Skin of body (tissue), 2 donors: ENCODE results near the gene PRR20G. TPM values are rescaled to one million over a fixed set of nuclear protein-coding genes. Genes with fewer than 3 reads are reported as not detected.
A peak's percentile ranks its signal among the peaks of the same experiment; 100 is the strongest.
"Not testable (repeated sequence)": the region's sequence is repeated elsewhere in the genome, so short reads cannot be mapped to it uniquely, and the experiment has no call there.

Source experiments
- DNase-seq: peaks from one replicate; lab custom pipeline; 2025; lab: John Stamatoyannopoulos, UW
- total RNA-seq: library from RNA; depleted of rRNA; stranded (reverse); fragments of >200 nt; gene quantifications from one replicate; pipeline ENCODE4 v1.2.3, GENCODE V29; 2014

The PRR20G gene
- total RNA-seq, 1 donor from 2014 or later = not detected

DNA sequence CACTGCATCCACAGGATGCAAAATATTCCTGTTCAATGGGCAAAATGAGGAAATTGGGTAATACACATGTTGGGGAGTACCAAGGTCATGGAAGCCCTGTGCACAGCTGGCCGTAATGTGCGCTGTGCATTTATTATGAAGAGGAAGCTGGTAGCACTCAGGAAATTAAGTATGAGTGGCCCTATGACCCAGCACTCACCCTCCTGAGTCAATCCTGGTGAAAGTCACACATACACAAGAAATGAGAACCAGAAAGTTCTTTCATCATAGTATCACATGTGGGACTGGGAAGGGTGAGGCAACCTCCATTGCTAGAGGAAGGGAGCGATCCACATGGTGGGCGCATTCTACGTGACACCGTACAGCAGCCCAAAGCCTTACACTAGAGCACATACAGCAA lies 11.4 kb upstream of the PRR20G start:
- DNase-seq = no peak

DNA sequence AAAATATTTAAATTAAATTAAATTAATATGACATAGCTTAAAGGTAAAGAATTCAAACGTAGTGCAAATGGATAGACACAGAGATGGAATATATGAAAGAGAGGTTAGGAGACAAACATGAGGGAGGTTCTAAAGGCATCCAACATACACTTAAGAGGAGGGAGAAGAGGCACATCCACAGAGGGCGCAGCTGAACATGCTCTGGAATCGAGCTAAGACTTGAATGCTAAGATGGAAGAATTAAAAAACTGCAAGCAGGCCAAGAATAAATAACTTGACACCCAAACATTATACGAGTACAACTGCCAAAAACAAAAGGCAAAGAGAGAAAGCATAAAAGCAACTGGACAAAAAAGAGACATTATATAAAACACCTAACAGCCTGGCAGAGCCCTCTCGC lies 9.1 kb upstream of the PRR20G start:
- no peak for DNase-seq

DNA sequence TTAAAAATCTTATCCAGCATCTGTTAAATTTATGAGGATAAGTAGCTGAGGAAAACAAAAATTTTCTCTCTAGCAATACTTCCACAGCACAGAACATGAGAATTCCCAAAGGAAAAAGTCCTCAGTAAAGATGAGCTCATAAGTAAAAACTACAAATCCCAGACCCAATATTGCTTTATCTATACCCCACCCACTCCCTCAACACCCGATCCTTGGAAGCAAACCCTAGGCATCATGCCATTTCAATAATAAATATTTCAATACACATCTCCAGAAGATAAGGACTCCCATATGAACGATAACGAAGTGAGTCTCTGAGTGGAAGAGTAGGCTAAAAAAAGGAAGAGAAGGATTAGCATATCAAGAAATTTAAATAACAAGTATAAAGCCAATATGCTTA lies 8.3 kb upstream of the PRR20G start:
- peak; percentile 48 for DNase-seq

DNA sequence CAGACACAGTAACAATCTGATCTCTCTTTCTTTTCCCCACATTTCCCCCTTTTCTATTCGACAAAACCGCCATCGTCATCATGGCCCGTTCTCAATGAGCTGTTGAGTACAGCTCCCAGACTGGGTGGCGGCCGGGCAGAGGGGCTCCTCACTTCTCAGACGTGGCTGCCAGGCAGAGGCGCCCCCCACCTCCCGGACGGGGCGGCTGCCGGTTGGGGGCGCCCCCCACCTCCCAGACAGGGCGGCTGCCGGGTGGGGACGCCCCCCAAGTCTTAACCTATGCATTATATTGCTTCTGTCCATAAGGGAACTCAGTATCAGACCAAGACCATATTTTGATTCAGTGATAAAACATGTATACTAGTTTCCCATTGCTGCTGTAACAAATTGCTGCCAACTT lies 5.8 kb upstream of the PRR20G start:
- DNase-seq = not testable (repeated sequence)

DNA sequence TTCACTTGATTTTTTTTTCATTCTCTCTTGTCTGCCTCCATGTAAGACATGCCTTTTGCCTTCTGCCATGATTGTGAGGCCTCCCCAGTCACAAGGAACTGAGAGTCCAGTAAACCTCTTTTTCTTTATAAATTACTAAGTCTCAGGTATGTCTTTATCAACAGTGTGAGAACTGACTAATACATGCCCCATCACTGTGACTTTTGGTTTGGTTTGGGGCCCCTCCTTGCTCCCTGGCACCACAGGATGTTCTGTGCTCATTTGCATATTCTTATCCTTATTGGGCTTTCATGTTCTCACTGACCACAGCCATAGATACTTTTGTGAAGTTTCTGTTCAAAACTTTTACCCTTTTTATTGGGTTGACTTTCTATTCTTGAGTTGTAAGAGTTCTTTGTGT lies 3.8 kb upstream of the PRR20G start:
- DNase-seq = no peak

GRCh38 chr3:127291114-127291513 lies 3.3 kb upstream of the PRR20G start:
- DNase-seq = no peak

- no peak for DNase-seq
These were observed 2.1 kb upstream of the PRR20G start for GRCh38 chr3:127289706-127290575.

DNA sequence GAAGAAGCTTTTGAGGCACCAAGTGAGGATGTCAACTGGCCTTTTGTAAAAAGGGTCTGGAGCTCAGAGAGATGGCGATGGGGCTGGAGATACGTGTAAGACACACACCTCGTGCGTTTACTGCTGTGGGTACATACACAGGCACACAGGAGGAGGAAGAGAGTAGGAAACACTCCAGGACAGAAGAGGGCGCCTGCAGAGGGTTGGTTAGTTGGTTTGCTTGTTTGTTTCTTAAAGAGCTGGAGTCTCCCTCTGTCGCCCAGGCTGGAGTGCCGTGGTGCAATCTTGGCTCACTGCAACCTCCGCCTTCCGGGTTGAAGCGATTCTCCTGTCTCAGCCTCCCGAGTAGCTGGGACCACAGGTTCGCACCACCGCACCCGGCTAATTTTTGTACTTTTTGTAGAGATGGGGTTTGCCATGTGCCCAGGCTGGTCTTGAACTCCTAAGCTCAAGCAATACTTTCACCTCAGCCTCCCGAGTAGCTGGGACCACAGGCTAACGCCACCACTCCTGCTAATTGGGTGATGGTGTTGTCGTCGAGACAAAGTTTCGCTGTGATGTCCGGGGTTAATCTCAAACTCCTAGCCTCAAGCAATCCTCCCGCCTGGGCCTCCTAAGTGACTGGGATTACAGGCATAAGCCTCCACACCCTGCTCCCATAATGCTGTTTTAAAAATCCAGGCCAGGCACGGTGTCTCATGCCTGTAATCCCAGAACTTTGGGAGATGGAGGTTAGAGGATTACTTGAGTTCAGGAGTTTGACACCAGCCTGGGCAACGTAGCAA lies 1.3 kb upstream of the PRR20G start:
- no peak for DNase-seq

DNA sequence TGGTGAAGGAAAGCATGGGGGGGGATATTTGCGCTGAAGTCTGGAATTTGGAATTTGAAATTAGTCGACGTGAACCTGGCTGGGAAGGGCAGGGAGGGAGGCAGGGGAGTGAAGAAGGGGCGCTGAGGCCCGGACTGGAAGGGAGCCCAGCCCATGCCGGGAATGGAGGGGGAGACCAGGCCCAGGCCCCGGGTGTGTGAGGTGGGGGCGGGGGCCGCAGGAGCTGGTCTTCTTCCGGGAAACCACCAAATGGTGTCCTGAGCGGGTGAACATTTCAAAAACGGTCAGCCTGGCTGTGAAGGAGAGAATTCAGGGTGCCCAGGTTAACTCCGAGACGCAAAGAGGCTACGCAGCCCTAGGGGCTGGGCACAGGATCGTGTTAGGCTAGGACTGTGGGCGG lies 497 bp upstream of the PRR20G start:
- DNase-seq = no peak

- no peak for DNase-seq
These were observed 1.2 kb downstream of the PRR20G start for GRCh38 chr3:127286571-127287140.

GRCh38 chr3:127284258-127284657 lies 3.6 kb downstream of the PRR20G start:
- no peak for DNase-seq

GRCh38 chr3:127277561-127277960 lies 10.3 kb downstream of the PRR20G start:
- peak; percentile 61 for DNase-seq

- DNase-seq = no peak
These were observed 10.9 kb downstream of the PRR20G start for GRCh38 chr3:127276995-127277394.

DNA sequence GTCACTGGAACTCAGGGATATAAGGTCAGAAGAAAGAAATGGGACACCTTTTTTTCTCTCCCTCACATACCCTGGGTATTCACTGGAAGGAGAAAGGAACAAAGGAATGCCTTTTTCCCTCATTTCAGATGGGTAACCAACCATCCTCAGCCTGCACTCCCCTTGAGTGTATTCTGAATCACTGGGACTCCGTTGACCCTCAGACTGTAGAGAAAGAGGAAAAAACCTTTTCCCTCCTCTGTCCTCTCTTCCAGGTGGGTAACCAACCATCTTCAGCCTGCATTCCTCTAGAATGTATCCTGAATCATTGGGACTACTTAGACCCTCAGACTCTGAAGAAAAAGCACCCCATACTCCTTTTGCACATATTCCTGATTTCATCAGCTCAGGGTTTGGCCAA lies 11.4 kb downstream of the PRR20G start:
- DNase-seq = no peak

- peak; percentile 18 for DNase-seq
These were observed 12.5 kb downstream of the PRR20G start for GRCh38 chr3:127275287-127275781.

DNA sequence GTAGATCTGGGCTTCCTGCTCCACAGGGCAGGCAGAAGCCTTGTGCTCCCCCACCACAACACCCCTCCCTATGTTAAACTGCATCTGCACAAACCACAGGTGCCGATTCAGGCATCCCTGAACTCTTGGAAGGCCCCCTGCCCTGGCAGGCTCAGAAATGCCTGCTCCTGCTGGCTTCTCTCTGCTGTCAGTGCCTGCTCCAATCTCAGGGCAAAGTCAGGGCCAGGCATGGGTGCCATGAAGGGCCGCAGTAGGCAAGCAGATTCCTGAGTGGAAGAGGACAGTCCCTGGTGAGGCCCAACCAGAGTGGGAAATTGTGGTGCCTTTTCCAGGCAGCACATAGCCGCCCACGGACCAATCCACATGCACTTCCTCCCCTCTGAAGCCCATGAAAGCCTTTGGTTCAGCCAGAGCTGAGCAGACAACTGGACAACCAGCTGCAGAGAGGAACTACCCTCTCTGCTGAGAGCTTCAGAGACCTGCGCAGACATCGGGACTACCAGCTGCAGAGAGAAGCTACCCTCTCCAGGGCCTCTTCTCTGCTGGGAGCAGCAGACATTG lies 13.6 kb downstream of the PRR20G start:
- DNase-seq = no peak

DNA sequence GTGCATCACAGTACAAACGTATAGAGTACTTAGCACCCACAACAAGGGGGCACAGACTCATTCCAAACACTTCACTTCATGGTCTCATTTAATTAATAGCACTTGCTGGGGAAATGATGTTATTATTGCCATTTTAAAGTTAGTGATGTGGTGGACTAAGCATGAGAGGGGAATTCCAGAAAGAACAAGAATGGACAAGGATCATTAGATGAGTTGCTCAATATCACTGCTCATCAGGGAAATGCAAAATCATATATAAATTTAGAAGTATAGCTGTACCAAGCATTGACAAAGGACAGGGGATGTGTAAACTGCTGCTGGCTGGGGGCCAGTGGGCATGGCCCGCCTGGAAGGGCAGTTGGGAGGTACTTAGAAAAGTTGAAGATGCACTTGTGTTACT lies 14.6 kb downstream of the PRR20G start:
- DNase-seq = no peak

GRCh38 chr3:127266186-127266585 lies 21.7 kb downstream of the PRR20G start:
- no peak for DNase-seq

DNA sequence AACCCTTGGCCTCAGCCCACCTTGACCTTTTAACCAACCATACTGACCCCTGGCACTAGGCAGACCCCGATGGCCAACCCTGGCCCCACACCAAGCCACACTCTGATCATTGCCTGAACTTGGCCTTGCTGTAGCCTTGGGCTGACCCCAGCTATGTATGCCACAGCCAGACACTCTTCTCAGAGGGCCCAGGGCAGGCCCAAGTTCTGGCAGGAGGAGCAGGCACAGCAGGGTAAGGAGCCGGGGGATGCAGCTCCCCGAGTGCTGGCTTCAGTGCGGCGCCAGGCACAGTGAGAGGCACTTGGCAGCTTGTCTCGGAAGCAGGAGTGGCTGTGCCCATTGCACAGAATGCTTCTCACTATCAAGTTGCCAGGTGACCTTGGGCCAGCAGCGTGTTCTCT lies 22.3 kb downstream of the PRR20G start:
- DNase-seq = no peak

GRCh38 chr3:127264794-127265514 lies 22.9 kb downstream of the PRR20G start:
- DNase-seq = no peak

DNA sequence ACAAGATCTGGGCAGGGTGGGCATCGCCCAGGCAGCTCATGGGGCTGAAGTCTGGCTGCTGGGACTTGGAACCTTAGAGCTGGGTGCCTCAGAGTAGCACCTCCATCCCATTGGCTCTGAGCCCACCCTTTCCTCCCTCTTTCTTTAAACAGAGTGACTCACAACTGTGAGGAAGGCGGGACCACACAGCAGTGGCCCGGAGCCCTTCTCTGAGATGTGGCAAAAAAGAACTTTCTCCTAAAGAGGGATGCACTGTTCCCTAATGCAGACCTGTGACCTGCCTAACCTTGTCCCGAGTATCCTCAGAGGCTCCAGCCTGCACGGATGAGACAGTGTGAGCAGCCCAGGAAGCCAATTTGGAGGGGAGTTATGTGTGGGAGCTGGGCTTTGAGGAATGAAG lies 23.6 kb downstream of the PRR20G start:
- no peak for DNase-seq
